Tibial nerve (tissue), 4 donors: ENCODE data around the gene EMX1. TPM values are rescaled to one million over a fixed set of nuclear protein-coding genes. Genes with fewer than 3 reads are reported as not detected.

Experiments used
- DNase-seq, 2 donors: peaks; one replicate each; pipeline ENCODE4 v3.0.0-alpha.2; 2019; ENCODE audit warnings: low spot score in 2 of 2
- H3K27ac ChIP-seq, 4 donors: fragments of 200-600 bp; sonication (generic) in 3 of 4; one replicate each; pipeline ENCODE4 v1.5.1; 2017 to 2019; ENCODE audit warnings: mild to moderate bottlenecking in 1 of 4
- H3K27me3 ChIP-seq, 2 donors: fragments of 200-600 bp; sonication (generic) in 1 of 2; one replicate each; pipeline versions ENCODE4 v1.5.1 to v1.6.0; 2017 to 2019
- H3K36me3 ChIP-seq, 3 donors: fragments of 200-600 bp; sonication (generic); one replicate each; pipeline ENCODE4 v1.5.1; 2018 to 2019
- H3K4me1 ChIP-seq, 4 donors: fragments of 200-600 bp; sonication (generic) in 3 of 4; one replicate each; pipeline ENCODE4 v1.5.1; 2017 to 2019
- H3K4me3 ChIP-seq, 4 donors: fragments of 200-600 bp; sonication (generic) in 3 of 4; one replicate each; pipeline ENCODE4 v1.5.1; 2017 to 2019; ENCODE audit warnings: mild to moderate bottlenecking in 1 of 4, moderate library complexity in 1 of 4
- H3K9me3 ChIP-seq, 4 donors: fragments of 200-600 bp; sonication (generic) in 3 of 4; one replicate each; pipeline ENCODE4 v1.5.1; 2017 to 2019
- CTCF ChIP-seq, 5 experiments: fragments of 200-600 bp in 3 of 5; fragments of 450-650 bp in 2 of 5; sonication (generic) in 3 of 5; IDR thresholded peaks; one replicate each; pipeline ENCODE4 v1.5.1; 2016 to 2019; ENCODE audit warnings: antibody characterized with exemption in 5 of 5, mild to moderate bottlenecking in 3 of 5, moderate library complexity in 2 of 5
- EP300 ChIP-seq, 2 donors: sonication (generic); formaldehyde crosslinking; IDR thresholded peaks; one replicate each; pipeline ENCODE4 v1.6.1; 2017; ENCODE audit warnings: antibody characterized with exemption in 2 of 2, mild to moderate bottlenecking in 1 of 2
- POLR2A ChIP-seq, 2 donors: fragments of 450-650 bp; IDR thresholded peaks; one replicate each; pipeline ENCODE4 v1.6.1; 2017; ENCODE audit warnings: antibody characterized with exemption in 2 of 2, mild to moderate bottlenecking in 2 of 2, moderate library complexity in 2 of 2
- WGBS, 2 donors: methylation state at CpG; one replicate each; pipeline ENCODE4 v1.1.5; 2018; 5-methylcytosine and 5-hydroxymethylcytosine counted together
- total RNA-seq, 4 donors: library from RNA; depleted of rRNA; stranded (reverse); fragments of >200 nt; gene quantifications; one replicate each; pipeline ENCODE4 v1.1.0, GENCODE V29; 2016

Gene EMX1
- total RNA-seq, 4 donors from 2014 or later = not detected

- H3K27ac ChIP-seq = no peak overlapping the region
- peaks cover 0 to 19% of the 10 kb centered on the region in 2 donors for H3K27me3 ChIP-seq
- no peak for TF ChIP-seq POLR2A (IDR thresholded peaks at IDR 0.05)
- TF ChIP-seq EP300 (IDR thresholded peaks at IDR 0.05) = no peak
- TF ChIP-seq CTCF (IDR thresholded peaks at IDR 0.05) = no peak
- H3K36me3 ChIP-seq = peaks cover 0 to 35% (median 0%) of the 10 kb centered on the region in 3 donors
- DNase-seq = no peak
- peaks cover 0 to 32% (median 9%) of the 10 kb centered on the region in 4 donors for H3K4me1 ChIP-seq
- 83 to 89% methylated on average over 8 of the region's 8 CpGs for WGBS, 2 donors
- no peak overlapping the region for H3K4me3 ChIP-seq
- no peaks in the 10 kb centered on the region for H3K9me3 ChIP-seq
Measured at GRCh38 chr2:72891091-72891818, 26.1 kb upstream of the EMX1 start.

GRCh38 chr2:72892506-72893173 is 24.7 kb upstream of the EMX1 start:
- peak in 1 of 2 donors; percentile 34 for DNase-seq

GRCh38 chr2:72893594-72894319 is 23.6 kb upstream of the EMX1 start:
- no peak for DNase-seq
- Histone ChIP-seq H3K27me3 (peaks cover 0 to 43% of the 10 kb centered on the region in 2 donors), H3K9me3 (no peaks in the 10 kb centered on the region), H3K27ac (no peak overlapping the region), H3K4me3 (no peak overlapping the region), H3K36me3 (peaks cover 0 to 35% (median 0%) of the 10 kb centered on the region in 3 donors), H3K4me1 (peaks cover 0 to 15% (median under 1%) of the 10 kb centered on the region in 4 donors)
- 45 to 53% methylated on average over 12 to 15 of the region's 15 CpGs for WGBS, 2 donors
- no peak for TF ChIP-seq POLR2A (IDR thresholded peaks at IDR 0.05)
- TF ChIP-seq CTCF (IDR thresholded peaks at IDR 0.05) = peak in 4 of 5 experiments; percentile 23 to 38 (median 32)

More at GRCh38 chr2:72892506-72893173, 24.7 kb upstream of the EMX1 start:
- Histone ChIP-seq H3K4me1 (peaks cover 0 to 24% (median 5%) of the 10 kb centered on the region in 4 donors), H3K27me3 (peaks cover 0 to 32% of the 10 kb centered on the region in 2 donors), H3K9me3 (no peaks in the 10 kb centered on the region), H3K36me3 (peaks cover 0 to 35% (median 0%) of the 10 kb centered on the region in 3 donors), H3K4me3 (no peak overlapping the region), H3K27ac (no peak overlapping the region)
- 2 to 11% methylated on average over 6 to 8 of the region's 11 CpGs for WGBS, 2 donors
- TF ChIP-seq POLR2A (IDR thresholded peaks at IDR 0.05) = no peak
- peak; percentile 54 to 78 (median 66) for TF ChIP-seq CTCF (IDR thresholded peaks at IDR 0.05)

GRCh38 chr2:72894514-72894913 is 22.8 kb upstream of the EMX1 start:
- Histone ChIP-seq H3K9me3 (no peaks in the 10 kb centered on the region), H3K27me3 (peaks cover 0 to 51% of the 10 kb centered on the region in 2 donors), H3K4me3 (no peak overlapping the region), H3K27ac (no peak overlapping the region), H3K4me1 (peaks cover 0 to 7% (median 0%) of the 10 kb centered on the region in 4 donors), H3K36me3 (peaks cover 0 to 29% (median 0%) of the 10 kb centered on the region in 3 donors)
- no peak for TF ChIP-seq CTCF (IDR thresholded peaks at IDR 0.05)
- WGBS, 2 donors = 86 to 92% methylated on average over 9 of the region's 9 CpGs
- no peak for DNase-seq
